Activated naive CD4-positive, alpha-beta T cell treated with anti-CD3 and anti-CD28 coated beads, Interleukin-2, amount 10 ng/mL, durations not matched to agents 7 days and 5 days (primary cell): ENCODE measurements around the gene SLC26A1.

Experiments
- CTCF ChIA-PET: fragments of 350-600 bp; sonication (Branson Sonifier 250); formaldehyde crosslinking; loops from one replicate; lab custom pipeline; 2021; ENCODE audit warnings: antibody characterized with exemption; lab: Charles Lee
- DNase-seq: peaks from one replicate; pipeline ENCODE4 v3.0.0-alpha.2; 2020
- H3K27ac Mint-ChIP-seq: one replicate; pipeline ENCODE4 v1.8.0; 2021; ENCODE audit warnings: mild to moderate bottlenecking, moderate library complexity, mixed read lengths
- H3K27me3 Mint-ChIP-seq: one replicate; pipeline ENCODE4 v1.8.0; 2021; ENCODE audit warnings: mild to moderate bottlenecking, mixed read lengths
- H3K36me3 Mint-ChIP-seq: one replicate; pipeline ENCODE4 v1.8.0; 2021; ENCODE audit warnings: mixed read lengths
- H3K4me1 Mint-ChIP-seq: one replicate; pipeline ENCODE4 v1.8.0; 2021; ENCODE audit warnings: mixed read lengths
- H3K4me3 Mint-ChIP-seq: one replicate; pipeline ENCODE4 v1.8.0; 2021; ENCODE audit warnings: mild to moderate bottlenecking, moderate library complexity, mixed read lengths
- H3K9me3 Mint-ChIP-seq: one replicate; pipeline ENCODE4 v1.8.0; 2021; ENCODE audit warnings: mixed read lengths

Gene SLC26A1

GRCh38 chr4:974668-975067, 18.5 kb downstream of the SLC26A1 start:
- CTCF ChIA-PET = interaction anchor here (0.9 kb wide), 1 partner anchor 171 kb away, joined by 3 read pairs; no protein-coding TSS in a partner anchor
- Mint-ChIP-seq H3K4me3 (no peak overlapping the region), H3K4me1 (peaks cover 15% of the 10 kb centered on the region), H3K9me3 (no peaks in the 10 kb centered on the region), H3K36me3 (no peaks in the 10 kb centered on the region), H3K27me3 (peaks cover 10% of the 10 kb centered on the region), H3K27ac (no peak overlapping the region)
- DNase-seq = no peak

GRCh38 chr4:973431-974397, 19.5 kb downstream of the SLC26A1 start, which contains the start of gene DGKQ:
Gene DGKQ, minus strand, starts transcription at chr4:973569. Its CDS starts 87 bp downstream, at chr4:973482.
- Mint-ChIP-seq H3K27me3 (peaks cover 10% of the 10 kb centered on the region), H3K4me1 (peaks cover 15% of the 10 kb centered on the region), H3K27ac (no peak within 1 kb of the TSS), H3K4me3 (peak within 1 kb of the TSS; percentile 53), H3K36me3 (no peaks in the 10 kb centered on the region), H3K9me3 (no peaks in the 10 kb centered on the region)
- peak; percentile 88 for DNase-seq
- CTCF ChIA-PET = no interaction called here

- H3K4me1 Mint-ChIP-seq = peaks cover 15% of the 10 kb centered on the region
- peaks cover 10% of the 10 kb centered on the region for H3K27me3 Mint-ChIP-seq
- H3K27ac Mint-ChIP-seq = no peak overlapping the region
- no peaks in the 10 kb centered on the region for H3K9me3 Mint-ChIP-seq
- peak overlapping the region; percentile 53 for H3K4me3 Mint-ChIP-seq
- DNase-seq = peak; percentile 78
- CTCF ChIA-PET = no interaction called here
- H3K36me3 Mint-ChIP-seq = no peaks in the 10 kb centered on the region
Observed at GRCh38 chr4:972651-973424, 20.4 kb downstream of the SLC26A1 start.

- Mint-ChIP-seq H3K27me3 (peaks cover 9% of the 10 kb centered on the region), H3K27ac (no peak overlapping the region), H3K36me3 (no peaks in the 10 kb centered on the region), H3K4me1 (peaks cover 15% of the 10 kb centered on the region), H3K4me3 (peak overlapping the region; percentile 53), H3K9me3 (no peaks in the 10 kb centered on the region)
- DNase-seq = no peak
- CTCF ChIA-PET = no interaction called here
Observed at GRCh38 chr4:971666-972500, 21.3 kb downstream of the SLC26A1 start.

- no peaks in the 10 kb centered on the region for H3K9me3 Mint-ChIP-seq
- H3K4me1 Mint-ChIP-seq = peaks cover 11% of the 10 kb centered on the region
- no peaks in the 10 kb centered on the region for H3K36me3 Mint-ChIP-seq
- CTCF ChIA-PET = no interaction called here
- H3K27me3 Mint-ChIP-seq = peaks cover 6% of the 10 kb centered on the region
- DNase-seq = no peak
- no peak overlapping the region for H3K27ac Mint-ChIP-seq
- peak overlapping the region; percentile 10 for H3K4me3 Mint-ChIP-seq
Observed at GRCh38 chr4:970854-971520, 22.2 kb downstream of the SLC26A1 start.

- Mint-ChIP-seq H3K36me3 (no peaks in the 10 kb centered on the region), H3K27ac (no peak overlapping the region), H3K27me3 (peaks cover 6% of the 10 kb centered on the region), H3K9me3 (no peaks in the 10 kb centered on the region), H3K4me1 (peaks cover 11% of the 10 kb centered on the region), H3K4me3 (no peak overlapping the region)
- DNase-seq = no peak
- CTCF ChIA-PET = no interaction called here
Observed at GRCh38 chr4:970046-970745, 23.0 kb downstream of the SLC26A1 start.

GRCh38 chr4:968621-969394, 24.4 kb downstream of the SLC26A1 start:
- CTCF ChIA-PET = no interaction called here
- no peak for DNase-seq
- Mint-ChIP-seq H3K9me3 (no peaks in the 10 kb centered on the region), H3K27ac (no peak overlapping the region), H3K36me3 (no peaks in the 10 kb centered on the region), H3K27me3 (no peaks in the 10 kb centered on the region), H3K4me1 (peaks cover 11% of the 10 kb centered on the region), H3K4me3 (no peak overlapping the region)

- DNase-seq = no peak
- H3K4me3 Mint-ChIP-seq = no peak overlapping the region
- no peaks in the 10 kb centered on the region for H3K27me3 Mint-ChIP-seq
- CTCF ChIA-PET = no interaction called here
- peaks cover 11% of the 10 kb centered on the region for H3K4me1 Mint-ChIP-seq
- no peak overlapping the region for H3K27ac Mint-ChIP-seq
- no peaks in the 10 kb centered on the region for H3K9me3 Mint-ChIP-seq
- H3K36me3 Mint-ChIP-seq = no peaks in the 10 kb centered on the region
Observed at GRCh38 chr4:968221-968620, 25.0 kb downstream of the SLC26A1 start.

GRCh38 chr4:967113-968104, 25.8 kb downstream of the SLC26A1 start:
- no peak for DNase-seq
- Mint-ChIP-seq H3K36me3 (no peaks in the 10 kb centered on the region), H3K27me3 (no peaks in the 10 kb centered on the region), H3K27ac (no peak overlapping the region), H3K4me3 (no peak overlapping the region), H3K9me3 (no peaks in the 10 kb centered on the region), H3K4me1 (peaks cover 11% of the 10 kb centered on the region)
- CTCF ChIA-PET = no interaction called here

- H3K4me3 Mint-ChIP-seq = no peak overlapping the region
- H3K36me3 Mint-ChIP-seq = peaks cover 3% of the 10 kb centered on the region
- H3K4me1 Mint-ChIP-seq = peaks cover 9% of the 10 kb centered on the region
- H3K27ac Mint-ChIP-seq = no peak overlapping the region
- no peak for DNase-seq
- no peaks in the 10 kb centered on the region for H3K9me3 Mint-ChIP-seq
- CTCF ChIA-PET = interaction anchor here (1.3 kb wide), 1 partner anchor 21 kb away, joined by 4 read pairs; the partner anchor contains the start of gene IDUA
- H3K27me3 Mint-ChIP-seq = no peaks in the 10 kb centered on the region
Observed at GRCh38 chr4:966266-967112, 26.7 kb downstream of the SLC26A1 start.

GRCh38 chr4:965766-966134, 27.5 kb downstream of the SLC26A1 start:
- H3K4me3 Mint-ChIP-seq = no peak overlapping the region
- CTCF ChIA-PET = interaction anchor here (1.3 kb wide), 1 partner anchor 22 kb away, joined by 4 read pairs; the partner anchor contains the start of gene IDUA
- no peak for DNase-seq
- H3K9me3 Mint-ChIP-seq = no peaks in the 10 kb centered on the region
- H3K36me3 Mint-ChIP-seq = peaks cover 3% of the 10 kb centered on the region
- H3K27ac Mint-ChIP-seq = no peak overlapping the region
- H3K4me1 Mint-ChIP-seq = peaks cover 5% of the 10 kb centered on the region
- no peaks in the 10 kb centered on the region for H3K27me3 Mint-ChIP-seq
